Amygdala (tissue), 56 donors: ENCODE data around the gene EML4.
"Not testable (repeated sequence)": the region's sequence is repeated elsewhere in the genome, so short reads cannot be mapped to it uniquely, and the experiment has no call there.

Source experiments
- DNase-seq, 56 donors: peaks; one replicate each; lab custom pipeline; 2025; lab: John Stamatoyannopoulos, UW

Gene EML4

GRCh38 chr2:42342061-42342794 lies 173.1 kb downstream of the EML4 start:
- peak in 1 of 56 donors; percentile 12 for DNase-seq

- no peak for DNase-seq
Measured at GRCh38 chr2:42342795-42343241, 173.7 kb downstream of the EML4 start.

DNA sequence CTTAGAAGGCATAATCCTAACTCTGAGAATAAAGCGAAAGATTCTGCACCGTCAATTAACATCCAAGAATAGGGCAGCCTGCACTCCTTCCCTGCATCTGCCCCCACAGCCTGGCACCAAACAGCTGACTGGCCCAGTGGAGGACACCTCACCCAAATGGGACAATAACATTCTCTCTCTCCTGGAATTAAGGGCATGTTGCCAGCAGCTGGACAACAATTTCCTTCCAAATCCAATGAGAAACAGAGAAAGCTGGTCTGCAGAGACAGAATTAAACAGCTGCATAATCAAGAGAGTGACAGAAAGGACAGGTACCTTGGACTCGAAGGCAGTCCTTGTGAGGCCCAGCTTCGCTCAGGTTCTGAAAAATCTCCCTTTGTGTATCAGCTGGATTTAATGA lies 176.8 kb downstream of the EML4 start:
- peak in 1 of 56 donors; percentile 33 for DNase-seq

DNA sequence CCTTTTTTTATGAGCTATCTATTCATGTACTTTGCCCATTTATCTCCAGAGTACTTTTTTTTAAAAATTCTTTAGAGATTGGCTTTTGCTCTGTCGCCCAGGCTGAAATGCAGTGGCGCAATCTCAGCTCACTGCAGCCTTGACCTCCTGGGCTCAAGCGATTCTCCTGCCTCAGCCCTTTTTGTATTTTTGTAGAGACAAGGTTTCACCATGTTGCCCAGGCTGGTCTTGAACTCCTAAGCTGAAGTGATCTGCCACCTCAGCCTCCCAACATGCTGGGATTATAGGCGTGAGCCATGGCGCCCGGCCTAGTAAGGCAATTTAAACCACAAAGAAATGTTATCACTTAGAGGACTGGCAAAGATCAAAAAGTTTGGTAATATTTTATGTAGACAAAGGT lies 177.7 kb downstream of the EML4 start:
- not testable (repeated sequence) for DNase-seq

- DNase-seq, result not testable (repeated sequence)
Measured at GRCh38 chr2:42347518-42347917, 178.4 kb downstream of the EML4 start.

DNA sequence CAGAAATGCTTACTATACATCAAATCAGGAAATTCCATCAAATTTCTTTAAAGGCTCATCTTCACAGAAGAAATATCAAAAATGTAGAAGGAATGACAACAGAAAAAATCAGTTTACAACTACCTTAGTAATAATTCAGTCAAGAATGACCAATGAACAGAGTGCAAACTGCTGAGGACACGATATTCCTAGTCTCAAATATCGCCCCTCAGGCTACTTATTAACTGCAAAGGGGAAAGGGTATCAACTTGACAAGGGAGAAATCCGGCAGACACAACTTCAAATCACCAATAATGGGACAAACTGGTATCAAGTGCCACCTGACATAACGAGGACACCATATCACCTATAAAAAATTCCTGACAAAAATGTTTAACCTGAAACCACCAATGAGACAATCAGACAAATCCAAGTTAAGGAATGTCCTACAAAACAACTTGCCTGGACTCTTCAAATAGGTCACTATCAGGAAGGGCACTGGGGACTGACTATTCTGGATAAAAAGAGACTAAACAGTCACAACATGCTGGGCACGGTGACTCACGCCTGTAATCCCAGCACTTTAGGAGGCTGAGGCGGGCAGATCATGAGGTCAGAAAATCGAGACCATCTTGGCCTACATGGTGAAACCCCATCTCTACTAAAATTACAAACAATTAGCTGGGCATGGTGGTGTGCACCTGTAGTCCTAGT lies 179.1 kb downstream of the EML4 start:
- no peak for DNase-seq

GRCh38 chr2:42350434-42351063 lies 181.4 kb downstream of the EML4 start:
- no peak for DNase-seq

DNA sequence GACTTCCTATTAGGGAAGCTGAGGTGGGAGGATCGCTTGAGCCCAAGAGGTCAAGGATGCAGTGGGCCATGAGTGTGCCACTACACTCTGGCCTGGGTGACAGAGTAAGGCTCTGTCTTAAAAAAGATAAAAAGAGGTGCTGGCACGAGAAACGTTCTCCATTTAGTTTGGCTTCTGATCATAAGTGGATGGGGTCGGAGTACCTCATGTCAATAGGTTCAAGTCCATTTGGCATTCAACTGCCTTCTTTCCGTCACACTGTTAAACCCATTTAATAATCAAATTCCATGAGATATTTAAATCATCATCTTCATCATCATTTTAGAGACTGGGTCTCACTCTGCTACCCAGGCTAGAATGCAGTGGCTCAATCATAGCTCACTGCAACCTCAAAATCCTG lies 182.7 kb downstream of the EML4 start:
- no peak for DNase-seq

DNA sequence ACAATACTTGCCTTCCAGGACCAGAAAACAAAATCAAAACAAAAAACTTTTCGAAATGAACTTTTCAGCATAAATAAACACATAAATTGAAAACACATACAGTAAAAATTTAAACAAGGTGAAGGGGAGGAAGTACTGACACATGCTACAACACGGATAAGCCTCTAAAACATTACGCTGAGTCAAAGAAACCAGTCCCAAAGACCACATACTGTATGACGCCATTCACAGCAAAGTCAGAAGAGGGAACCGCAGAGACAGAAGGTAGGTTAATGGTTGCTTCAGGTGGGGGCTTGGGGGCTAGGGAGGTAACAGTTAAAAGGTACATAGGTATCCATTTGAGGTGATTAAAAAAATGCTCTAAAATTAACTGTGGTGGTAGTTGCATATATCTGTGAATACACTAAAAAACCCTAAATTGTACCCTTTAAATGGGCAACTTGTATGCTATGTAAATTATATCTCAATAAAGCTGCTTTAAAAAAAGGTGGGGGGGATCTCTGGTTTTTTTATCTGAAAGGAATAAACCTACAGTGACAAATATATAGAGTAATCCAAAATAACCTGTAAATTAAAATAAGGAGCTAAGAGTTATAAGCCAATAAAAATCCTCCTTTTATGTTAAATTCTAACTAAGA lies 184.8 kb downstream of the EML4 start:
- no peak for DNase-seq

DNA sequence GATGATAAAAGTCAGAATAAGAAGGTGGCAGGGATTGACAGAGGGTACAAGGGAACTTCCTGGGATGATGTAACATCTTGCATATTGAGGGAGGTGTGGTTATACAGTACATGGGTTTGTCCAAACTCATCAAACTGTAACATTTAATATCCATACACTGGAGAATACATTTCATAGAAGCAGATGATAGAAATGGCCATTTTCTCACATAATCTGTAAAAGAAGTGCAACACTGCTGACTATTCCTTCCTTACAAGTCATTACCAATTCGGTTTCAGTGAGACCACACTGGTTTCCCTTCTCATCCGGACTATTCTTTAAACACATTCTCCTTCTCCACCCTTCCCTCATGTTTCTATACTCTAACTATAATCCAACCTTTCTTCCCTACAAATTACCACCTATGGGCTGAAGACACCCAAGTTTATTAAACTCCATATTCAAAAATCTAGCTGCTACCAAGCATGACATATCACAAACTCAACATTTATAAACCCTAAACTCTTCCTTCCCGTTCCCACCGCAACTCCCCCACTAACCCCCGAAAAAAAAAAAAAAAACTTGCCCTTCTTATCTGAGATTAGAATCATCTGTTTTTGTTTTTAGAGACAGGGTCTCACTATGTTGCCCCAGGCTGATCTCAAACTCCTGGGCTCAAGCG lies 190.3 kb downstream of the EML4 start:
- DNase-seq, result no peak

DNA sequence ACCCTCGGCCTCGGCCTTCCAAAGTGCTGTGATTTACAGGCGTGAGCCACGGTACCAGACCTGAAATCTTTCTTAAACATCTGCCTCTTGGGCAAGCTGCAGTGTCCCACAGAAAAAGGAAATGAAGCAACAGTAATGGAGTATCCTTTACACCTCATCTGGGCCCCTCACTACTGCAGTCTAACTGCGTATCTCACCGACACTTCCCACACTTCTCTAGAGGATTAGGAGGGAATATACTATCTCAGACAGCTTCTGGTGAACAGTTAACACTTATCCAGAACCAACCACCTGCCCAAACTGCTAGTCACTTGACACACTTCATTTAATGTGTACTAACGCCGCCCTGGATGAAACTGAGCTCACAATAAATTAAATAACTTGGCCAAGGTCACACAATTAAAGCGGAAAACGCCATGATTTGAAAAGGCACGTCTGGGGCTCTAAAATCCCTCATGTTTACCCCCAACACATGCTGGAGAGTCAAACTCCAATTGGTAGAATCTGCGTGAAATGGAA lies 190.9 kb downstream of the EML4 start:
- no peak for DNase-seq

- DNase-seq, result no peak
Measured at GRCh38 chr2:42360493-42360889, 191.3 kb downstream of the EML4 start.

DNA sequence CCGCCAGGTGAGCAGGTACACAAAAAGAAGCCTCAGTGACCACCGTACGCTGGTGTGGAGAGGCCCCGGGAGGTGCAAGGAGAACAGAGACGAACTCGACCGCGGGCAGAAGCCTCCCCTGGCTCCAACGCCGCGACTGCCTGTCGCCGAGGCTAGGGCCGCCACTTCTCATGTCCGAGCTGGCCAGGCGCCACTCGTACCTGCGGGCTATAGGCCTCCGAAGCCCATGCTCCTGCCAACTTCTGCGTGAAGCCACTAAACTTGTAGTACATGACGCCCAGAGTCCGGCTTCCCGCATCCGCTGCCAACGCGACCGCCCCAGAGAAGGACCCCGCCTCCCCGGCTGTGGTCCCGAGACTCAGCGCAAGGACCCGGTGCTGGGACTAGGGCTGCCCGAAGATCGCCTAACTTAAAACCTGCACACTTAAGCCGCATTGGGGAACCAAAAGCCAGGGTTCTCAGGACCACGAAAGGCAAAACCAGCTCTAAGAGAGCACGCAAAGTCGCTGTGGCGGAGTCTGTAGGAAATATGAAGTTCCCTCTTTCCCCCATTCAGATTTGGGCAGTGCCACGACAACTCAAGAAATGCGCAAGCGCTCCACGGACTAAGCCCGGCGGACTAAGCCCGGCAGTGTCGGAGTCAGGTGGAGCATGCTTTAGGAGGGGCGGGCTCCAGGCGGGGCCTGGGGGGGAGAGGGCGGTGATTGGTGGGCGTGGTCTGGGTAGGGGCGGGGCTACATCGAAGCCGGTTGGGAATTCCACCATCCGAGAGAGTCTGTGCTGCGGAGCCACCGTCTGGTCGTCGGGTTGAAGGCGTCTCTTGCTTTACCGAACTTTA lies 192.0 kb downstream of the EML4 start, which contains the start of gene COX7A2L:
COX7A2L (minus strand) TSS at position 328 of the 838 bp plus-strand sequence; CDS start at position 272, 56 bp downstream.
- peak; percentile 56 to 99 (median 96) for DNase-seq

GRCh38 chr2:42361728-42362283 lies 192.7 kb downstream of the EML4 start:
- no peak for DNase-seq

DNA sequence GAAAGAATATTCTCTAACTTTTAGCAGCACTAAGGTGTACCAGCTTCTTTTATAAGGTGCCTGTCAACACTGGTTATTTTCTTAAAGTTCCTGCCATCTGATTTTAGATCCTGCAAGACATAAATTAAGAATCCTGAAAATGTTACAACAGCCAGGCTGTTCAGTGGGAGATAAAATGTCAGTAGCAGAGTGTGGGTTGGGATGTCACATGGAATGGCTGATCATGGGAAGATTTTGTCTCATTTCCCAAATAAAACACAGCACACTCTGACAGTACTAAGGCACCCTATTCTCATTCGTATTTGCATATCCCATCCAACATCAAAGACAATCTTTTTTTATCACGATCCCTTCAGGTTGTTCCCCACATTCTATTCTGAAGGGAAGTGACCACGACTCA lies 194.3 kb downstream of the EML4 start:
- DNase-seq, result no peak

DNA sequence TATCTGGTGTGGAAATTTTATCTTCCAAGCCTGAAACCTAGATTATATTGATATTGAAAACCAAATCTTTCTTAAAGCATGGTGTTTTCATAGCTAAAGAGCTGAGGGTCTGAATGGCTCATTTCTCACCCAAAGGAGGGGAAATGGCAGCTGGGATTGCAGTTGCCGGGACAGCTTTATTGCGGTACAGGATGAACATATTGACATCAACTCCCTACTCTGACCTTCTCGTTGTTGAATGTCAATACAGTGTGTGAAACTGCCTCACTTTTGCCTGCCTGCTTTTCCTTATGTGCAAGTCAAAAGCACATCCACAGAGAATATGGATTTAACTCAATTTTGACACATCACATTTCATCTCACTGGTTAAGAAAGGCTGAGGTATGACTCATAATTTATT lies 195.5 kb downstream of the EML4 start:
- DNase-seq, result no peak

- DNase-seq, result no peak
Measured at GRCh38 chr2:42366411-42366810, 197.3 kb downstream of the EML4 start.

DNA sequence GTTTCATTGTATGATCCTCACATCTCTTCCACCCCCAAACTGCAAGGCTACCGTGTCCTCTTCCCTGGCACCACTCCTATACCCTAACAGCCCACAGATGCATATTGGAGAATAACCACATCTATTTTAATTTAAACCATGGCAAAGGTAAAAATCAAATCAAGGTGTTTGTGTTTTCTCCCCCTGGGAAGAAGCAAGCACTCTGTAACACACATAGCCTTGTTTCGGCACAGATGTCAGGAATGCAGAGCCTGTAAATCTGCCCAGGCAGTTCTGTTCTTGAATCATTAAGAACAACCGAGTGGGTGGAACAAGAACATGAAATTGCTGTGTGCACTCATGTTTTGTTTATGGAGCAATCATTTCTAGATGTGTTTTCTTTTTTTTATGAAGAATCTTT lies 198.7 kb downstream of the EML4 start:
- peak in 1 of 56 donors; percentile 15 for DNase-seq
